AG08395 (cell line): ENCODE data around the gene RNF115.
"Not testable (repeated sequence)": the region's sequence is repeated elsewhere in the genome, so short reads cannot be mapped to it uniquely, and the experiment has no call there.

Experiments
- DNase-seq: peaks from one replicate; pipeline ENCODE4 v3.0.0; 2012; ENCODE audit warnings: mixed read lengths, low spot score

The RNF115 gene

GRCh38 chr1:145777357-145778145 lies 46.3 kb downstream of the RNF115 start:
- DNase-seq = no peak

DNA sequence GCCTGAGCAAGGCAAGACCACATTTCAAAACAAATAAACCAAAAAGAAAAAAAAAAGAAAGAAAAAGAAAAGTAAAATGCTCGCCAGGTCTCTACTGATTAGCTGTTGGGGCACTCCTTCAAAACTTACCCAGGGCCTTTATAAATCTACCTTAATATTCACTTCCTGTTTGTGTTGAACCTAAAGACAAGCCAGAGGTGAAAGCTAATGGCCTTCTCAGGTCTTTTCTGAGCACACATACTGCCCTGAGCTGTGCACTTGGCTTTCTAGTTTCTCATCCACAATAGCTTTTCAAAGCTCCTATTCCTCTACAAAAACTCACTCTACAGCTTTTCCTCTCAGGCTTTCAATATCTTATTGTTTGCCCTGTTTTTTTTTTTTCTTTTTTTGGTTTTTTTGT lies 50.5 kb downstream of the RNF115 start:
- DNase-seq = no peak

GRCh38 chr1:145771056-145771455 lies 52.8 kb downstream of the RNF115 start:
- DNase-seq = no peak

DNA sequence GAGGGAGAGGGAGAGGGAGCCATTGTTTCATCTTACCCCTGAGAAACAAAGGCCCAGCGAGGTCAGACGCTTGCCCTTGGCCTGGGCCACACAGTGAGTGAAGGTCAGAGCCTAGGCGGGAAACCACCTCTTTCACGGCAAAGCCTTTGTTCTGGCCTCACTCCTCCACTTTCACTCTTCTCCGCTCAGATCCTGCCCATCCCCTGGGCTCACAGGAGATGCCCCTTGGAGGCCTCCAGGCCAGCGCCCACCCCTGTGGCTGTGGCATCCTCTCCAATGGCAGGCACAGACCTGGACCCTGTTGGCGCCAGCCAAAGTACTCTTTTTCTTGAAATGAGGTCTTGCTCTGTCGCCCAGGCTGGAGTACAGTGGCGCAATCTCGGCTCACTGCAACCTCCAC lies 55.9 kb downstream of the RNF115 start:
- not testable (repeated sequence) for DNase-seq

DNA sequence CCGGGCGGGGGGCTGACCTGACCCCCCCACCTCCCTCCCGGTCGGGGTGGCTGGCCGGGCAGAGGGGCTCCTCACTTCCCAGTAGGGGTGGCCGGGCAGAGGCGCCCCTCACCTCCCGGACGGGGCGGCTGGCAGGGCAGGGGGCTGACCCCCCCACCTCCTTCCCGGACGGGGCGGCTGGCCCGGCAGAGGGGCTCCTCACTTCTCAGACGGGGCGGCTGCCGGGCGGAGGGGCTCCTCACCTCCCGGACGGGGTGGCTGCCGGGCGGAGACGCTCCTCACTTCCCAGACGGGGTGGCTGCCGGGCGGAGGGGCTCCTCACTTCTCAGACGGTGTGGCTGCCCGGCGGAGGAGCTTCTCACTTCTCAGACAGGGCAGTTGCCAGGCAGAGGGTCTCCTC lies 57.0 kb downstream of the RNF115 start:
- not testable (repeated sequence) for DNase-seq

DNA sequence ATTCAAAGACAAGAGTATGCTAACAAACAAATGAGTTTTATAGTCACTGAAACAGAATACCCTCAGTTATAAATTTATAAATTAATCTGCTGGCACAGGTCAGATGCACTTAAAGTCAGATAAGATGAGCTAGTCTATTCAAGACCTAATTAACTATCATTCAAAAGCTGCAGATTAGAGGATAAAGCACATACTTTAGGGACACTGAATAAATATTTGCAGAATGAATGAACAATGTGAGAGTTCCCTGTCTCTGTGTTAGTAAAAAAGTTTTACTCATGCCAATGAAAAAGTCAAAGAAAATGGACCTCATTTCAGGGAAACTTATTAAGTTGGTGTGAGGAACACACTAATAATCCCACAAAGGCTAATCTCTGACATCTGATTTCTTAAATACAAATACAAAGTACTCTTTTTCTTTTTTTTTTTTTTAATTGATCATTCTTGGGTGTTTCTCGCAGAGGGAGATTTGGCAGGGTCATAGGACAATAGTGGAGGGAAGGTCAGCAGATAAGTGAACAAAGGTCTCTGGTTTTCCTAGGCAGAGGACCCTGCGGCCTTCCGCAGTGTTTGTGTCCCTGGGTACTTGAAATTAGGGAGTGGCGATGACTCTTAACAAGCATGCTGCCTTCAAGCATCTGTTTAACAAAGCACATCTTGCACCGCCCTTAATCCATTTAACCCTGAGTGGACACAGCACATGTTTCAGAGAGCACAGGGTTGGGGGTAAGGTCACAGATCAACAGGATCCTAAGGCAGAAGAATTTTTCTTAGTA lies 58.1 kb downstream of the RNF115 start:
- not testable (repeated sequence) for DNase-seq

DNA sequence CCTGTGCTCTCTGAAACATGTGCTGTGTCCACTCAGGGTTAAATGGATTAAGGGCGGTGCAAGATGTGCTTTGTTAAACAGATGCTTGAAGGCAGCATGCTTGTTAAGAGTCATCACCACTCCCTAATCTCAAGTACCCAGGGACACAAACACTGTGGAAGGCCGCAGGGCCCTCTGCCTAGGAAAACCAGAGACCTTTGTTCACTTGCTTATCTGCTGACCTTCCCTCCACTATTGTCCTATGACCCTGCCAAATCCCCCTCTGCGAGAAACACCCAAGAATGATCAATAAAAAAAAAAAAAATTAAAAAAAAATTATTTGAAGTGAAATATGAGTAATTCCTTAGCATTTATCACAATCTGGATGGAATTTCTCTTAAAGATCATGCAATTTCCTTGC lies 58.8 kb downstream of the RNF115 start:
- not testable (repeated sequence) for DNase-seq

GRCh38 chr1:145764231-145764940 lies 59.5 kb downstream of the RNF115 start:
- DNase-seq = not testable (repeated sequence)

DNA sequence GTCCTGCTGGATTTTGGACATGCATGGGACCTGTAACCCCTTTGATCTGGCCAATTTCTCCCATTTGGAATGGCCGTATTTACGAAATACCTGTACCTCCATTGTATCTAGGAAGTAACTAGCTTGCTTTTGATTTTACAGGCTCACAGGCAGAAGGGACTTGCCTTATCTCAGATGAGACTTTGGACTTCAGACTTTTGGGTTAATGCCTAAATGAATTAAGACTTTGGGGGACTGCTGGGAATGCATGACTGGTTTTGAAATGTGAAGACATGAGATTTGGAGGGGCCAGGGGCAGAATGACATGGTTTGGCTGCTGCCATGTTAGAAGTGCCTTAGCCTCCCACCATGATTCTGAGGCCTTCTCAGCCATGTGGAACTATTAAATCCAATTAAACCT lies 61.9 kb downstream of the RNF115 start:
- not testable (repeated sequence) for DNase-seq

DNA sequence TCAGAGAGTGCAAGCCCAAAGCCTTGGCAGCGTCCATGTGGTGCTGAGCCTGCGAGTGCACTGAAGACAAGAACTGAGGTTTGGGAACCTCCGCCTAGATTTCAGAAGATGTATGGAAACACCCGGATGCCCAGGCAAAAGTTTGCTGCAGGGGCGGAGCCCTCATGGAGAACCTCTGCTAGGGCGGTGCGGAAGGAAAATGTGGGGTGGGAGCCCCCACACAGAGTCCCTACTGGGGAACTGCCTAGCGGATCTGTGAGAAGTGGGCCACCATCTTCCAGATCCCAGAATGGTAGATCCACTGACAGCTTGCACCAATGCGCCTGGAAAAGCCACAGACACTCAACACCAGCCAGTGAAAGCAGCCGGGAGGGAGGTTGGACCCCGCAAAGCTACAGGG lies 62.4 kb downstream of the RNF115 start:
- DNase-seq = not testable (repeated sequence)

GRCh38 chr1:145760395-145760949 lies 63.4 kb downstream of the RNF115 start:
- not testable (repeated sequence) for DNase-seq

DNA sequence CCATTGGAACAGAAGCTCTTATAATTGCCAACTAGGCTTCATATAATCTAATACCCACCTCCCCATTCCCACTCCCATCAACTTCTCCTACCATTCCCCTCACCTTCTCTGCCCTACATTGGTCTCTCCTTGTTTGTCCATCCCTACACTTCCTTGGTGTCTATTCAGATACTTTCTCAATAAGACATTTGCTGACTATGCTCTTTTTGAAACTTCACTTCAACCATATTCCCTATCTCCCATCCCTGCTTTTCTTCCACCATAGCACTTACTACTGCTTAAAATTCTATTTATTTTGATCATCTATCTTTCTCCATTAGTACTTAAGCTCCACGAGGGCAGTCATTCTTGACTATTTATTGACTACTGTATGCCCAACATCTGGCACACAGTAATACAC lies 64.2 kb downstream of the RNF115 start:
- no peak for DNase-seq

DNA sequence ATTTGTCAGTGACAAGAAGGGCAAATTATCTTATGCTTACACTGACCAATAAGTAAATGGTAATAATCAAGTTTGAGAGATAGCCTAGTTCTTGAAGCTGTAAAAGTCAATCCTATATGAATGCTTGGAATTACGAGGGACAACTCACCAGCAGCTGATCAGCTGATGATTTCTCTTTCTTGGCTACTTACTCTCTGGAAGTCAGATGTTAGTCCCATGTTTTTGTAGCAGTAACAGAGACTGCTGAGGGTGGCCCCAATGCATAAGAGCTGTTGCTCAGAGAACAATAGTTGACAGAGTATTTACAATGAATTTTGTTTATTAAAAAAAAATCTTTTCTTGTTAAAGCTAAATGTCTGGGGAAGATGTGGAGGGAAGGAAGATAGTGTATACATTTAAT lies 65.3 kb downstream of the RNF115 start:
- no peak for DNase-seq

GRCh38 chr1:145758116-145758515 lies 65.8 kb downstream of the RNF115 start:
- no peak for DNase-seq

DNA sequence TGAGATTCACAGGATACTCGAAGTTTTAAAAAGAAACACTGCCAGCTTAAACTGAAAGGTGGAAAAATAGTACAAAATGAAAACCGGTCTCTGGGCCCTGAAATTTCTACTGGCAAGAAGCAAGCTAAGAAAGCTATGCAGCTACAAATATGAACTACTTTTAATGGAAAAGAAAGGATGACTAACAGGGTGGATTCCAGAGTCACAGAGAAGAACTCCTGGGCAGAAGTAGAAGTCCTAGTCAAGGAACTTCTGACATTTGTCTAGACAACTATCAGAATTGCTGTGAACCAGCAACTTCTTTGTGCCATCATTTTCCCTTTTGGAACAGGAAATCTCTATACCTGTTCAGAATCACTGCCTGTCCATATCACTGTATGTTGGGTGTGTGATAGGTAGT lies 66.5 kb downstream of the RNF115 start:
- peak; percentile 7 for DNase-seq

GRCh38 chr1:145751491-145752037 lies 72.3 kb downstream of the RNF115 start:
- DNase-seq = peak; percentile 92

GRCh38 chr1:145750426-145750825 lies 73.5 kb downstream of the RNF115 start:
- no peak for DNase-seq

- DNase-seq = no peak
These were observed 76.3 kb downstream of the RNF115 start for GRCh38 chr1:145747398-145748247.

- no peak for DNase-seq
These were observed 83.6 kb downstream of the RNF115 start for GRCh38 chr1:145740269-145740668.

GRCh38 chr1:145736191-145736590 lies 87.7 kb downstream of the RNF115 start:
- no peak for DNase-seq

GRCh38 chr1:145730900-145731299 lies 93.0 kb downstream of the RNF115 start:
- no peak for DNase-seq
